IMR-90 (cell line): ENCODE results near the gene SURF1. TPM values are rescaled to one million over a fixed set of nuclear protein-coding genes. Genes with fewer than 3 reads are reported as not detected.
"Not testable (repeated sequence)": the region's sequence is repeated elsewhere in the genome, so short reads cannot be mapped to it uniquely, and the experiment has no call there.

ENCODE experiments used
- ATAC-seq: fragments of 200-7000 bp; cut with Tn5 transposase; 2 replicates; pipeline ENCODE4 v1.9.1; 2020; ENCODE audit warnings: low read depth, mild to moderate bottlenecking, moderate library complexity
- BruUV-seq: library from RNA; stranded (reverse); fragments of 400-500 nt; replicated peaks from 2 replicates; lab custom pipeline; 2021; lab: Mats Ljungman, UMichigan
- CTCF ChIA-PET: fragments of 300-600 bp; formaldehyde crosslinking; extraction: SDS; loops from one replicate; lab custom pipeline; 2021; ENCODE audit warnings: antibody characterized with exemption; lab: Yijun Ruan, JAX
- POLR2A ChIA-PET: fragments of 300-600 bp; sonication (Branson Sonifier 250); formaldehyde crosslinking; loops from one replicate; lab custom pipeline; 2022; ENCODE audit warnings: antibody characterized with exemption; ENCODE audit not compliant: unreplicated experiment; lab: Charles Lee
- DNase-seq: peaks from one replicate; pipeline ENCODE4 v3.0.0; 2013
- H2AFZ ChIP-seq: replicated peaks from 2 replicates; pipeline ENCODE3; 2013; ENCODE audit warnings: low read length, mild to moderate bottlenecking; ENCODE audit not compliant: poor library complexity
- H2AK5ac ChIP-seq: 2 replicates; pipeline ENCODE4 v1.6.1; 2013; ENCODE audit warnings: low read depth, low read length, inconsistent platforms
- H2AK9ac ChIP-seq: replicated peaks from 2 replicates; pipeline ENCODE3; 2013; ENCODE audit warnings: mild to moderate bottlenecking, low read depth, low read length, moderate library complexity; ENCODE audit not compliant: poor library complexity
- H2BK120ac ChIP-seq: 2 replicates; pipeline ENCODE4 v1.6.1; 2013; ENCODE audit warnings: low read depth, low read length, inconsistent platforms
- H2BK15ac ChIP-seq: 3 replicates; pipeline ENCODE4 v1.6.1; 2013; ENCODE audit warnings: low read depth, low read length, inconsistent platforms
- H2BK20ac ChIP-seq: 2 replicates; pipeline ENCODE4 v1.6.1; 2013; ENCODE audit warnings: low read depth, mild to moderate bottlenecking, inconsistent platforms, low read length, moderate library complexity
- H2BK5ac ChIP-seq: 2 replicates; pipeline ENCODE4 v1.6.1; 2013; ENCODE audit warnings: mild to moderate bottlenecking, low read depth, low read length, inconsistent platforms; ENCODE audit not compliant: poor library complexity, severe bottlenecking
- H3K14ac ChIP-seq: replicated peaks from 2 replicates; pipeline ENCODE4 v1.6.1; 2013; ENCODE audit warnings: low read depth, low read length, inconsistent platforms
- H3K18ac ChIP-seq: 2 replicates; pipeline ENCODE4 v1.6.1; 2013; ENCODE audit warnings: low read depth, low read length, control low read depth
- H3K23ac ChIP-seq: 2 replicates; pipeline ENCODE4 v1.6.1; 2013; ENCODE audit warnings: low read depth, low read length, inconsistent platforms
- H3K27ac ChIP-seq: 2 replicates; pipeline ENCODE4 v1.5.1; 2013; ENCODE audit warnings: mild to moderate bottlenecking, control low read depth, low read length; ENCODE audit not compliant: insufficient read depth
- H3K27me3 ChIP-seq: 2 replicates; pipeline ENCODE4 v1.6.1; 2013; ENCODE audit warnings: low read length; ENCODE audit not compliant: control insufficient read depth, insufficient read depth
- H3K36me3 ChIP-seq: 2 replicates; pipeline ENCODE4 v1.6.1; 2013; ENCODE audit warnings: low read length, mixed read lengths; ENCODE audit not compliant: control insufficient read depth, insufficient read depth
- H3K4ac ChIP-seq: 2 replicates; pipeline ENCODE4 v1.6.1; 2013; ENCODE audit warnings: low read depth, low read length, inconsistent platforms
- H3K4me1 ChIP-seq: 2 replicates; pipeline ENCODE4 v1.6.1; 2013; ENCODE audit warnings: low read length, mixed read lengths; ENCODE audit not compliant: control insufficient read depth, insufficient read depth
- H3K4me2 ChIP-seq: 2 replicates; pipeline ENCODE4 v1.6.1; 2013; ENCODE audit warnings: low read depth, mild to moderate bottlenecking, control low read depth, low read length, moderate library complexity
- H3K4me3 ChIP-seq: 2 replicates; pipeline ENCODE4 v1.5.1; 2013; ENCODE audit warnings: low read depth, mild to moderate bottlenecking, control low read depth, low read length, moderate library complexity; ENCODE audit not compliant: insufficient read depth
- H3K56ac ChIP-seq: 2 replicates; pipeline ENCODE4 v1.6.1; 2013; ENCODE audit warnings: low read length, inconsistent platforms; ENCODE audit not compliant: insufficient read depth; ENCODE audit errors: extremely low read depth
- H3K79me1 ChIP-seq, 2 experiments: 2 replicates each; pipeline ENCODE4 v1.6.1; 2013; ENCODE audit warnings: low read length in 2 of 2, inconsistent platforms in 1 of 2, low read depth in 1 of 2
- H3K9ac ChIP-seq: 2 replicates; pipeline ENCODE4 v1.6.1; 2013; ENCODE audit warnings: low read depth, low read length, control low read depth
- H3K9me1 ChIP-seq: 2 replicates; pipeline ENCODE4 v1.6.1; 2013; ENCODE audit warnings: low read length, inconsistent platforms; ENCODE audit not compliant: insufficient read depth
- H3K9me3 ChIP-seq: 2 replicates; pipeline ENCODE4 v1.6.1; 2013; ENCODE audit warnings: low read length; ENCODE audit not compliant: control insufficient read depth, insufficient read depth
- H4K20me1 ChIP-seq: 2 replicates; pipeline ENCODE4 v1.6.1; 2013; ENCODE audit warnings: low read length, inconsistent platforms; ENCODE audit not compliant: insufficient read depth
- H4K5ac ChIP-seq: 2 replicates; pipeline ENCODE4 v1.6.1; 2013; ENCODE audit warnings: mild to moderate bottlenecking, low read depth, low read length, control low read depth
- H4K8ac ChIP-seq, 2 experiments: 2 replicates each; pipeline ENCODE4 v1.6.1; 2013; ENCODE audit warnings: low read depth in 2 of 2, low read length in 2 of 2, control low read depth in 1 of 2, inconsistent platforms in 1 of 2
- H4K91ac ChIP-seq: 2 replicates; pipeline ENCODE4 v1.6.1; 2013; ENCODE audit warnings: low read depth, low read length, inconsistent platforms; ENCODE audit not compliant: insufficient read depth
- WGBS, 2 experiments: methylation state at CpG; one replicate each; pipeline versions ENCODE4 v1.1.5 to v1.1.7; 2013; ENCODE audit warnings: missing lambda C conversion rate in 2 of 2; ENCODE audit not compliant: insufficient read length in 1 of 2; ENCODE audit errors: extremely low coverage in 2 of 2; 5-methylcytosine and 5-hydroxymethylcytosine counted together
- dilution Hi-C: fragments of 300-500 bp; cut with HindIII; formaldehyde crosslinking; loops from one replicate; pipeline ENCODE4 v1.14.3; 2018; ENCODE audit warnings: low sequenced_read_pairs; ENCODE audit not compliant: unreplicated experiment
- in situ Hi-C: fragments of 300-500 bp; cut with MboI; formaldehyde crosslinking; loops from 3 replicates; pipeline ENCODE4 v1.14.3; 2019; ENCODE audit warnings: low sequenced_read_pairs, inconsistent platforms, mixed read lengths
- intact Hi-C: fragments of 100-400 bp; cut with micrococcal nuclease; formaldehyde crosslinking; loops from 2 replicates; pipeline ENCODE4 v1.10.0; 2022
- polyA plus RNA-seq, 3 experiments: library from polyadenylated mRNA; depleted of rRNA; stranded (reverse); fragments of >200 nt; gene quantifications; 2 replicates each; pipeline ENCODE4 v1.2.3, GENCODE V29; 2012; ENCODE audit warnings: low replicate concordance in 1 of 3
- total RNA-seq: library from RNA; depleted of rRNA; stranded (reverse); fragments of >200 nt; gene quantifications from 2 replicates; pipeline ENCODE4 v1.2.3, GENCODE V29; 2012

The SURF1 gene
- total and polyA plus RNA-seq, 2 of the 4 experiments (the other 2 are of a cell fraction) = 15.1 to 24.5 TPM

GRCh38 chr9:133327021-133327420, 29.3 kb downstream of the SURF1 start:
- BruUV-seq, H3K9ac ChIP-seq, H2AK9ac ChIP-seq, dilution Hi-C loops, H4K8ac ChIP-seq, H3K4ac ChIP-seq, H3K9me1 ChIP-seq, H3K27ac ChIP-seq, H3K14ac ChIP-seq, H3K56ac ChIP-seq, H2BK15ac ChIP-seq, H3K23ac ChIP-seq, H2BK120ac ChIP-seq, CTCF ChIA-PET, DNase-seq, H2BK5ac ChIP-seq, POLR2A ChIA-PET, H3K4me2 ChIP-seq, H4K91ac ChIP-seq, H3K79me1 ChIP-seq, H2BK20ac ChIP-seq, H4K20me1 ChIP-seq, intact Hi-C loops, H4K5ac ChIP-seq, H3K18ac ChIP-seq, H3K9me3 ChIP-seq, H2AK5ac ChIP-seq, H3K4me3 ChIP-seq, ATAC-seq, in situ Hi-C loops, H3K4me1 ChIP-seq, H2AFZ ChIP-seq: not testable (repeated sequence)
- Histone ChIP-seq H3K27me3 (peaks cover 12% of the 10 kb centered on the region; the same call in 1 of the 2 replicates), H3K36me3 (peaks cover 12% of the 10 kb centered on the region)
- WGBS, 2 experiments = 70% methylated on average over 2 of the region's 6 CpGs; no CpG with 5 or more reads in 1 of the 2 experiments
